OCI-LY7 (cell line): Measurements from ENCODE around the gene MFF.

Experiments used
- CTCF ChIP-seq: fragments of 200-600 bp; sonication (generic); conservative IDR thresholded peaks from 2 replicates; pipeline ENCODE4 v1.5.1; 2014; ENCODE audit warnings: mild to moderate bottlenecking, antibody characterized with exemption, low read length, moderate library complexity, mixed read lengths
- EZH2phosphoT487 ChIP-seq: fragments of 200-600 bp; sonication (generic); IDR thresholded peaks from 2 replicates; pipeline ENCODE4 v1.6.1; 2018; ENCODE audit warnings: low read depth, borderline replicate concordance, mild to moderate bottlenecking, mixed run types, antibody characterized with exemption, low read length, moderate library complexity, mixed read lengths

DNA sequence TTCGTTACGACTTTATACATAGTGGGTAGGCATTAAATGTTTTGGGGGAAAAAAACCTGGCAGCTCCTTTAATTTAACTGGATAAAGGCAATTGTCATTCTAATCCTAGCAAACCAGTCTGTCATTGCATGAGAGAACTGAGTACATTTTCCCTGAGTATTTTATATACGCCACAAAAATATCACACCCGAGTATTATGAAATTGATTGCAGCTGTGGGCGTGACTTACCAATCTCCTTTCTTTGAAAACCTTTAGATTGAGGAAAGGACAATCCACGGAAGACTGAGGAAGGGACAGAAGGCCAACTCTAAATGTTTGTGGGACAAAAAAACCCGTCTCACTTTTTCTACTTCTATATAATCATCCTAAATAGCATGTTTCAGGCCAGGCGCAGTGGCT is 45.0 kb downstream of the MFF start:
- no peak for TF ChIP-seq CTCF
- TF ChIP-seq EZH2phosphoT487, result no peak
